Measurements from ENCODE around the gene SHLD1.
"Not testable (repeated sequence)": the region's sequence is repeated elsewhere in the genome, so short reads cannot be mapped to it uniquely, and the experiment has no call there.

SHLD1 gene

DNA sequence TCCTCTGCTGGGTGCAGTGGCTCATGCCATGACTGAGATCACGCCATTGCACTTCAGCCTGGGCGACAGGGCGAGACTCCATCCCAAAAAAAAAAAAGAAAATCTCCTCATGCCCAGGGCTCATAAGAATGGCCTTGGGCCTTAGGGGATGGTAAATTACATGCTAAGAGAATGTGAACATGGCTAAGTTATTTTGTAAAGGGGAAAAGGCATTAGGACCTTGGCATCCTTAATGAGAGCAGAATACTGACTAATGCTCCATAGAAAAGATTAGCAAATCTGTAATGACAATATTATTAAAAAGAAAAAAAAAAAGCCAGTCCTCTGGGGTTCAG lies 12.6 kb upstream of the SHLD1 start:
- DNase-seq, result no peak

DNA sequence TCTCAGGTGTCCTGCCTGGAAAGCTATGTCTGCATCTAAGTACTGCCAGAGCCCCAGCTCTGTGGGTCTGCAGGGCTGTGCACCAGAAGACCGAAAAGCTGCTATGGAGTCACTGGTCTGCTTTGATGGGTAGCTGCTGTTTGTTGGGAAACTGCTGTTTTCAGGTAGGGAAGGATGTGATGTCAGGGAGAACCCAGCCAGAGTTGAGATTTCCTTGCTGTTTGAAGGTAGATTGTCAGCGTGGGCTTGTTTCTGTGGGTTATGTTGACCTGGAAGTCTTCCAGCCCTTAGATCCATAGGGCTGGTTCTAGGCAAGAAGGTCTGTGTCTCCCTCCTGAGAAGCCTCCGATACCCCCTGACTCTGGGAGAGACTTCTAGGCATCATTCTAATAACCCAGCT lies 12.2 kb upstream of the SHLD1 start:
- no peak for DNase-seq

DNA sequence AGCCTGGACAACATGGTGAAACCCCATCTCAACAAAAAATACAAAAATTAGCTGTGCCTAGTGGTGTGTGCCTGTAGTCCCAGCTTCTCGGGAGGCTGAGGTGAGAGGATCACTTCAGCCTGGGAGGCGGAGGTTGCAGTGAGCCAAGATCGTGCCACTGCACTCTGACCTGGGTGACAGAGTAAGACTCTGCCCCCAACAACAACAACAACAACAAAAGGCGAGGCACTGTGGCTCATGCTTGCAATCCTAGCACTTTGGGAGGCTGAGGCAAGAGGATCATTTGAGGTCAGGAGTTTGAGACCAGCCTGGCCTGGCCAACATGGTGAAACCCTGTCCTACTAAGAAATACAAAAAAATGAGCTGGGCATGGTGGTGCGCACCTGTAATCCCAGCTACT lies 9.6 kb upstream of the SHLD1 start:
- not testable (repeated sequence) for DNase-seq

DNA sequence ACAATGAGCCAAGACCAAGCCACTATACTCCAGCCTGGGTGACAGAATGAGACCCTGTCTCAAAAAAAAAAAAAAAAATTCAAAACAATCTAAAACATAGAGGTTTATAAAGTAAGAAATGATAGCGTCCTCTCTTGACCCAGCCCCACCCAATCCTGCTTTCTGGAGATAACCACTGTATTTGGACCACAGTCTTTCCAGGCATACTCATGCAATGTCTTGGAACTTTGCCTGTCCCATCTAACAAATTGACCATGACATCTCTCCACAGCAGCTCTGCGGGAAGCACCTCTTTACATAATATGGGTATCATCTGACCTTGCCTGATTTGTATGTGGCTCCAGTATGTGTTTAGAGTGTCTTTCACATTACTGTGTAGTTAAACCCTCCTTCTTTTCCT lies 9.1 kb upstream of the SHLD1 start:
- DNase-seq, result no peak

DNA sequence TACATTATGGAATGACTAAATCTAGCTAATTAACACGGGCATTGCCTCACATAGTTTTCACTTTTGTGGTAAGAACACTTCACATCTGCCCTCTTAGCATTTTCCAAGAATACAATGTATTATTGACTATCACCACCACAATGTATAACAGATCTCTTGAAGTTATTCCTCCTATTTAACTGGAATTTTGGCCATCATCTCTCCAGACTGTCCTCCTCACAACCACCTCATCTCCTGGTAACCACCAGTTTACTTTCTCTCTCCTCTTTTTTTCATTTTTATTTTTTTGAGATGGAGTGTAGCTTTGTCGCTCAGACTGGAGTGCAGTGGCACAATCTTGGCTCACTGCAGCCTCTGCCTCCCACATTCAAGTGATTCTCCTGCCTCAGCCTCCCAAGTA lies 8.2 kb upstream of the SHLD1 start:
- no peak for DNase-seq

DNA sequence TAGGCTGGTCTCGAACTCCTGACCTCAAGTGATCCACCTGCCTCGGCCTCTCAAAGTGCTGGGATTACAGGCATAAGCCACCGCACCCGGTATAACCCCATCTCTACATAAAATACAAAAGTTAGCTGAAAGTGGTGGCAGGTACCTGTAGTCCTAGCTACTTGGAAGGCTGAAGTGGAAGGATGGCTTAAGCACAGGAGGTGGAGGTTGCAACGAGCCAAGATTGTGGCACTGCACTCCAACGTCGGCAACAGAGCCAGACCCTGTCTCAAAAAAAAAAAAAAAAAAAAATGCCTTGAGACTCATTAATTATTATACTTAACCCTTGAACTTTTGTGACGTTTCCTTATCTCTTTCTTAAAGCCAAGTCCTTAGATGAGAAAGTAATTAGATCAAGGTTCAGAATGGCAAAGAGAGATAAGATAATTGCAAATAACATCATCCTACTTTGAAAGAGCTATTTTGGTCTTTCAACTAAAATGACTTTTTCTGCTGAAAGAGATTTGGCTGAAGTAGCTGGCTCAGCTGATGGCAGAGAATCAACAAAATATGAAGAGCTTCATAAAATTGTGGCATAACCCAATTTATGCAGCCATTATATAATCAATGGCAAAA lies 4.7 kb upstream of the SHLD1 start:
- DNase-seq, result no peak

DNA sequence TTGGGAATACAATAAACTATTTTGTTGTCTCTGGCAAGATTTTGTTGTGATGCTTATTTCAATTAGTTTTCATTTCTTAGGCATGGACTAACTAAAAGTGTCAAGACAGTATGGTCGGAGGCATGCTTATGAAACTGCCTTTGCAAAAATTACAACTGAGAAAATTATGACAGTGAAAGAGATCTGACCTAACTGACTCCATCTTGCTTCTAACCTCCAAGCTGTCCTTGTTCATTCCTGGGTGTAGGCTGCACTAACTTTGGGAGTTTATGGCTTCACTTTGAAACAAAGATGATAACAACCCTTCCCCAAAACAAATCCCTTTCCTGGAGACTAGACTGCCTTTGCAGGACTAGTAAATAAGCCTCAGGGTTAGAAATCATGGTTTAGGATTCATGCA lies 4.1 kb upstream of the SHLD1 start:
- DNase-seq, result no peak

DNA sequence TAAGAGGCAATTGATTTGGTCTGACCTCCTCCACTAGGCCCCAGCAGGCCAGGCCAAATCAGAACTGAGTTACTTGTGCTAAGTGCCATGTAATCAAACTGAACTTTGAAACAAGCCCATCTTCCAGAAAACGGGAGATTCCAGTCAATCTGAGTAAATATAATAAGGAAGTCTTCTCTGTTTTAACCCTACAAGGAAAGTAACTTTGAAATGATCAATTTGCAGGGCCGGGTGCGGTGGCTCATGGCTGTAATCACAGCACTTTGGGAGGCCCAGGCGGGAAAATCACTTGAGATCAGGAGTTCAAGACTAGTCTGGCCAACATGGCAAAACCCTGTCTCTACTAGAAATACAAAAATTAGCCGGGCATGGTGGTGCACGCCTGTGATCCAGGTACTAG lies 2.0 kb upstream of the SHLD1 start:
- no peak for DNase-seq

DNA sequence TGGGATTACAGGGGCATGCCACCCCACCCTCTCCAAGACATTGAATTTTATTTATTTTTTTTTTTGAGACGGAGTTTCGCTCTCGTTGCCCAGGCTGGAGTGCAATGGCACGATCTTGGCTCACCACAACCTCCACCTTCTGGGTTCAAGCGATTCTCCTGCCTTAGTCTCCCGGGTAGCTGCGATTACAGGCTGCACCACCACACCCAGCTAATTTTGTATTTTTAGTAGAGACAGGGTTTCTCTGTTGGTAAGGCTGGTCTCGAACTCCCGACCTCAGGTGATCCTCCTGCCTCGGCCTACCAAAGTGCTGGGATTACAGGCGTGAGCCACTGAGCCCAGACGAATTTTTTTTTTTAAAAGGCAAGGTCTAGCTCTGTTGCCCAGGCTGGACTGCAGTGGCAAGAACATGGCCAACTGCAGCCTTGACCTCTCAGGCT lies 669 bp upstream of the SHLD1 start:
- not testable (repeated sequence) for DNase-seq

DNA sequence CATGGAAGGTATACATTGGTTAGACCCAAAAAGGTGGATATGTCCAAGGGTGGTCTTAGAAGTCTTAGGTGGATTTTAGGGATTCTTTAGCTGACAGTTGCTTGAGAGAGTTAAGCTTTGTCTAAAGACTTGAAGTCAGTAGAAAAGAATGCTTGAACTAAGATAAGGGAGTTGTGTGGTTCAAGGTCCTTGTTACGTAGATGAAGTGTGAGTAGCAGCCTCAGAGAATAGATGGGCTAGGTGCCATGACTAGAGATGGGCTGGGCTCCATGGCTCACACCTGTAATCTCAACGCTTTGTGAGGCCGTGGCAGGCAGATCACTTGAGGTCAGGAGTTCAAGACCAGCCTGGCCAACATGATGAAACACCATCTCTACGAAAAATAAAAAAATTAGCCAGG lies 1.7 kb downstream of the SHLD1 start:
- DNase-seq, result no peak

DNA sequence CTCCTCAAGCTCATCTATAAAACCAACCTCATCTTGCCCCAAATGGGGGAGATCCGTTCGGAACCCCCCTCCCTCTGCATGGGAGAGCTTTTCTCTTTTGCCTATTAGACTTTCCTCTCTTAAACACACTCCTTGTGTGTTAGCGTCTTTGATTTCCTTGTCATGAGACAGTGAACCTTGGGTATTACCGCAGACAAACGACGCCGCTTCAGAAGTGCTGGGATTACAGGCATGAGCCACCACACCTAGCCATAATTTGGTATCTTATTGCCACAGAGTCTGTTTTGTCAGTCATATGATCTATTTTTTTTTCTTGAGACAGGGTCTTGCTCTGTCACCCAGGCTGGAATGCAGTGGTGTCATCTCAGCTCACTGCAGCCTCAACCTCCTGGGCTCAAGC lies 3.6 kb downstream of the SHLD1 start:
- no peak for DNase-seq

DNA sequence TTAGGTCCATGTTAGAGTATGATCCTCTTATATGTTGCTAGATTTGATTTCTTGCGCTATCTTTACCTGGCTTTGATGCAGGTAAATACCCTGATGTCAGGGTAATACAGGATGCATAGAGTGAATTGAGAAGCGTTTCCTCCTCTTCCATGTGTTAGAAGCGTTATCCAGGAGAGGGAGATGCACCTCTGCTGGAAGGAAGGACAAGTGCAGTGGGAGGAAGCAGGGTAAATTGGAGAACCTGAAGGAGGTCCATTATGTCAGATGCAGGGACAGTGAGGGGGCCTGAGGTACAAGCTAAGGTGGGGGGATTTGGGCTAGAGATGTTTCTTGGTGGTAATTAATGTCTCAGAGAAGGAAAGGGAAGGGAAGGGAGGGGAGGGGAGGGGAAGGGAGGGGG lies 7.7 kb downstream of the SHLD1 start:
- no peak for DNase-seq

DNA sequence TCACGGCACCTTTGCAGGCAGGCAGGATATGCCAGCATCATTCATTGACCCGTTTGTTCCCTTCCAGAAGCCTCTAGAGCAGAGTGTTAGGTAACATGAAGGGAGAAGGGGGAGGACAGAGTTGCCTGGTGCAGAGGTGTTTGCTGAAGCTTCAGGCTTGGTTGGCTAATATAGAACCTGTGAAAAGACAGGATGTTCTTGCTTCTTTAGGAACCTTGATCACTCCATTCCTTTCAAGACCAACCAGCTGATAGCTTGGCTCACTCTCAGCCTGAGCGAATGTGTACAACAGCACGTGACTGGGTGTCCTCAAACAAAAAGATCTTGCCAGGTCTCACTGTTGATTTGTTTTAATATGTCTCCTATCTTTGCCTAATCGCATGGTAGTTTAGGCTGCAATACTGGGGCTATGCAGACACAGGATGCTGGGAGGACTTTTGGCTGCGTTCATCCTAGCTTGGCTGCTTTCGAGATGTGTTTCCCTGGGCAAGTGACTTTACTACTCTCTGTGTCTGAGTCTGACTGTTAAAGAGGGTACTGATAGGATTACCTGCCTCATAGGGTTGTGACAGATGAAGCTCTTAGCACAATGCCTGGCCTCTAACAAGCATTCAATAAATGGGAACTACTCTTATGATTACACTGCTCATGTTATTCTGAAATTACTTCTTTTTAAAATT lies 16.0 kb downstream of the SHLD1 start:
- DNase-seq, result no peak

DNA sequence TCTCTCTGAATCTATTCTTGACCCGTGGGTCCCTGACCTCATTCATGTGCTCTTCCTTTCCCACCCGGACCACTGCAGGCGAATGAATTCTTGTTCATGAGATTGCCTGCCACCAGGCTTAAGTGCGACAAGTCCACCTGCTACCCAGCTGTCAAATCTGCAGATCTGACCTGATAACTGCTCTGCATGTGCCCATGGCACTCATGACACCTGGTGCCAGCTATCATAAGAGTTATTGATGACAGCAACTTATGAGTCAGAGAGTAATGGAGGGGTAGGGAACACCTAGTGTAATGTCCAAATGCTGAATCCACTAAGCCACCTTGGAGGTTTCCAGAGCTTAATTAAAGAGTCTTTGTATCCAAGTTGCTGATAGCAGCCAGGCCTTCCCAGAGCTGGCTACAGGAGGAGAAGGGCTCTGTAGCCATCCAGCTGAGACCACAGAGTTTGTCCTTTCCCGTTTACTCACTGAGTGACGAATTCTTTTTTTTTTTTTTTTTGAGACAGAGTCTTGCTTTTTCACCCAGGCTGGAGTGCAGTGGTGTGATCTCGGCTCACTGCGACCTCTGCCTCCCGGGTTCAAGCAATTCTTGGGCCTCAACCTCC lies 17.4 kb downstream of the SHLD1 start:
- DNase-seq, result no peak

DNA sequence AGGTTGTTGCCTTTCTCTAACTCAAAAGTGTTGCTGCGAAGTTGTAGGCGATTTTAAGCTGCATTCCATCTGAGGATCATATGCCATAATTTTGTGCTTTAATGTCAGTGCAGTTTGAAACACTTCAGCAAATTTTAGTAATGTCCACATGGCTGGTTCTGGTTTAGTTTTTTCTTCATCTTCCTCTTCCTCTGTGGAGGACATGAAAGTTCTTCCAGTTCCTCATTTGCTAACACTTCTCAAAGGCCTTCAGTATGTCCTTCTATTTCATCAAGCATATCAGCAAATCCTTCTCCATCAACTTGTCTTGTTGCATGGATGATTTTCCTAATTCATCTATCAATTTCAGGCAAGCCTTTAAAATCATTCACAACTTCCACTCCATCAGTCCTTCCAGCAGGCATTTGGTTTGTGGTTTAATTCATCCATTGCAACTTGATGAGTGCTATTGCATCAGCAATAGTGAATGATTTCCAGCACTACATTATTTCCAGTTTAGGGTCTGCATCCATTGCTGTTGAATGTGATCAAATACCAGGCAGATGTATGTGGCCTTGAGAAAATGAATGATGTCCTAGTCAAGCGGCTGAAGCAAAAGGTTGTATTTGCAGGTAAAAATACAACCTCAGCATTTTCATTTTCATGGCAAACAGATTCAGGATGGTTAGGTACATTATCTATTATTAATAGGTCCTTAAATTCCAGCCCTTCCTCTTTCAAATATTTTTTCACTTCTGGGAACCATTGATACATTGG lies 20.2 kb downstream of the SHLD1 start:
- DNase-seq, result peak in 2 of 3 donors; percentile 41 to 42

DNA sequence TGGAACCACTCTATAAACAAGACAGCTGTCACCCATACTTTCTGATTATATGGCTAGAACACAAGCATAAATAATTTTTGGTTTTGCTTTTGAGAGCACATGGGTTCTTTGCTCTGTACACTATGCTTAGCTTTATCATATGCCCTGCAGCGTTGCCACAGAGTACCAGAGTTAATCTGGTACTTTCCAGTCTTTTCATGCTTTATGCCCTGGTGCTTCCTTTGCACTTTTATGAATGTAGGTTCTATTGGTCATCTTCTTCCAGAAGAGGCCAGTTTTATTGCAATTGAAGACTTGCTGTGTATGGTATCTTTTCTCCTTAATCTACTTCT lies 20.8 kb downstream of the SHLD1 start:
- peak in 1 of 3 donors; percentile 9 for DNase-seq

DNA sequence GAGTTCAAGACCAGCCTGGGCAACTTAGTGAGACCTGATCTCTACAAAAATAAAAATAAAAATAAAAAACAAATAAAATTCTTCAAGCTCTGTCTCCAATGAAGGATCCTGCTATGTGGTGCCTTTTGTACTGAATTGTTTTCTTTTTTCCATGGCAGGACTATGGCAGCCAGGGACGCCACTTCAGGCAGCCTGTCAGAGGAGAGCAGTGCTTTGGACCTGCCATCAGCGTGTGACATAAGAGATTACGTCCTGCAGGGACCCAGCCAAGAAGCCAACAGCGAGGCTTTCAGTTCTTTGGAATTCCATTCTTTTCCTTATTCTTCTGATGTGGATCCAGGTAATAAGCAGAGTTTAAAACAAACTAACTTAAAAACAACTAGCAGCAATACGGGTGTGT lies 22.5 kb downstream of the SHLD1 start:
- DNase-seq, result no peak

DNA sequence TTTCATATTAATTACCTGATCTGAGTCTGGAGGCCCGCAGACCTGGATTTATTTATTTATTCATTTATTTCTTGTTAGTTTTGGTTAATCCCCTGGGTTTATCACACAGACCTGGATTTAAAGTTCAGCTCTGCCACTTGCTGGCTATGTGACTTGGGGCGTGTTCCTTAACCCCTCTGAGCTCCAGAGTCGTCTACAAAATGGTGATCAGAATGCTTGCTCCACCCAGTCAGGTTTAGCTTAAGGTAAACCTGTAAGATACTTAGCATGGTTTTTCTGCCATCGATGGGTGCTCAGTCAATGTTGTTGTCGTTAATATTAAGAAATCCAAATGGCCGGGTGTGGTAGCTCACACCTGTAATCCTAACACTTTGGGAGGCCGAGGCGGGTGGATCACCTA lies 23.4 kb downstream of the SHLD1 start:
- DNase-seq, result no peak

DNA sequence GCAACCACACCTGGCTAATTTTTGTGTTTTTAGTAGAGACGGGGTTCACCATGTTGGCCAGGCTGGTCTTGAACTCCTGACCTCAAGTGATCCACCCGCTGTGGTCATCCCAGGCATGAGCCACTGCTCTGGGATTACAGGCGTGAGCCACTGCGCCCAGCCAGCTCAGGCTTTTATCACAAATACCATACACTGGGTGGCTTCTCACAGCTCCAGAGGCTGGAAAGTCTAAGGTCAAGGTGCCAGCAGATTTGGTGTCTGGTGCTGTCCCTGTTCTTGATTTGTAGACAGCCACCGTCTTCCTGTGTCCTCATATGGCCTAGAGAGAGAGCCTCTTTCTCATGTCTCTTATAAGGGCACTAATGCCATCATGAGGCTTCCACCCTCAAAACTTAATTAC lies 25.9 kb downstream of the SHLD1 start:
- no peak for DNase-seq

DNA sequence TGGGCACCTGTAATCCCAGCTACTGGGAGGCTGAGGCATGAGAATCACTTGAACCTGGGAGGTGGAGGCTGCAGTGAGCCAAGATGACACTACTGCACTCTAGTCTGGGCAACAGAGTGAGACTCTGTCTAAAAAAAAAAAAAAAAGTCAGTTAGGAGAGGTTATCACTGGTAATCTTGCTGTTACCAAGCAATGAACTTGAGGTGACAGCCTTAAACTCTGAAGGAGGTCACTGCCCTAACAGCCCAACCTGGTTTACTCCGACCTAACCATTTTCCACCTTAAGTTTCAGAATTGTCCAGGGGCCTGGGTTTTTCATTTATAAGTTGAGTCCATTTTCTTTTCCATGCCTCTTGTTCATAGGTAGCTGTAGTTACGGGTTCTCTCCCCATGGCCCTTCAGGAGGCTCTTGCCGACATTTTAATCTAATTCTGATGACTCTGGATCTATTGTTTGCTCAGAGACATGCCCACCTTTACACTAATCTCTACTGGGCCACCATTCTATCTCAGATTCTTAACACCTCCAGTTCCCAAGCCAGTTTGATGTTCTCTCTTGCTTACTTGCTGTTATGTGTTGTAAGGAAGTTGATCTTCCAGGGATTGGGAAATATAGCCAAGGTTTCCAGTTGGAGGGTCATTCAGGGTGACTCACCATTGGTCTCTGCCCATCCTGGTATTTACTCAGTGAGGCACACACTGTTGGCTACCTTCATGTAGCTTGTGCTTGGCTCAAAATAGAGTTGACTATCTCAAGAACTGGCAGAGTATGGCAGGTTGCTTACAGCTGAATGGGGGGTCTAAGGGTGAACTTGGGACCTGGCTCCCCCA lies 29.1 kb downstream of the SHLD1 start:
- DNase-seq, result peak in 1 of 3 donors; percentile 26

DNA sequence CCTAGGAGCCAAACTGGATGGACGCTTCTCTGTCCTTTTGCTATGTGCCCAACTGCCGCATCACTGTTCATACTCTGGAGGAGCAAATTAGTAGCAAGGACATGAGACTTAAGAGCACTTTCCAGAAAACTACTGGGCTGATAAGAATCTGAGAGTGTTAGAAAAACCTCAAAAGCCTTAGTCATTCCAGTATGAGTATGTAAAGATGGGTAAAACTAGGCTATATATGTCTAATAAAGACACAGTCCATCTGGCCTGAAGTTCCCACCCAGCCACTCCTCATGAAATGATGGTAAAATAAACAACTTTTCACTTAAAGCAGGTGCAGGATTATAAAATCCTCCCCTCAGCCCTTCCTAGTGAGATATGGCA lies 30.6 kb downstream of the SHLD1 start:
- no peak for DNase-seq

DNA sequence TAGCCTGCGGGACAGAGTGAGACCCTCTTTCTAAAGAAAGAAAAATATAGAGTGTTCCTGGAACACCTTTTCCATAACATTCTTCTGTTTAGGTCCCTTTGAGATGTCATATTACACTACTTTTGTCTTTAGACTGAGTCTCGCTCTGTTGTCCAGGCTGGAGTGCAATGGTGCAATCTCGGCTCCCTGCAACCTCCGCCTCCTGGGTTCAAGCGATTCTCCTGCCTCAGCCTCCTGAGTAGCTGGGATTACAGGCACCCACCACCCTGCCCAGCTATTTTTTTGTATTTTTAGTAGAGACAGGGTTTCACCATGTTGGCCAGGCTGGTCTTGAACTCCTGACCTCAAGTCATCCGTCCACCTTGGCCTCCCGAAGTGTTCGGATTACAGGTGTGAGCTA lies 31.2 kb downstream of the SHLD1 start:
- not testable (repeated sequence) for DNase-seq

Measured in suppressor macrophage treated with lipopolysaccharide for 1 hour (primary cell).